Stimulated activated naive CD8-positive, alpha-beta T cell treated with anti-CD3 and anti-CD28 coated beads, Interleukin-15, Interleukin-2, amounts not matched to agents 100 U/mL and 50 U/mL, for 24 hours (primary cell): ENCODE data around the gene NUDT10.

ENCODE experiments used
- ATAC-seq: fragments of 150-1000 bp; cut with Tn5 transposase; one replicate; pipeline ENCODE4 v1.10.0; 2021
- DNase-seq: peaks from one replicate; pipeline ENCODE4 v3.0.0; 2021

Gene NUDT10

GRCh38 chrX:51332188-51332942, at the start of gene NUDT10:
NUDT10 (plus strand) TSS chrX:51332822; CDS start chrX:51332966, 144 bp downstream.
- ATAC-seq (peak; percentile 79), DNase-seq (peak; percentile 58)

DNA sequence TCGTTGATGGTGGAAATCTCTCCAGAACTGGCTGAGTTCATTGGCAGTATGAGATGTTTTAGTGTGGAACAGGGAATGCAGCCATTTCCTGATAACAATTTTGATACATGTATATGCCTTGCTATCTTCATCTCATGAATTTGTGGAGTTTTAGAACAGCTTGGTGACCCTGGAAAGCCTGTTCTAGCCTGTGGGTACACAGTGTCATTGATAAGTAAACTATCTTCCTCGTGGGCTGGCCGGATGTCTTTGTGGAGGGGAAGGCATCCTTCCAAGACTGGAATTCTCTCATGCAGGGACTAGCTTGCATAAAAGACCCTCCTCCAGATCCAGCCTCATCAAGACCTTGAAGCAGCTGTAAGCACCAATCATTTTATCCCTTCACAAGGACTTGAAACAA, 40.2 kb upstream of the NUDT10 start:
- no peak for ATAC-seq
- no peak for DNase-seq

- ATAC-seq (no peak), DNase-seq (no peak)
Observed at GRCh38 chrX:51296138-51296537, 36.5 kb upstream of the NUDT10 start.

DNA sequence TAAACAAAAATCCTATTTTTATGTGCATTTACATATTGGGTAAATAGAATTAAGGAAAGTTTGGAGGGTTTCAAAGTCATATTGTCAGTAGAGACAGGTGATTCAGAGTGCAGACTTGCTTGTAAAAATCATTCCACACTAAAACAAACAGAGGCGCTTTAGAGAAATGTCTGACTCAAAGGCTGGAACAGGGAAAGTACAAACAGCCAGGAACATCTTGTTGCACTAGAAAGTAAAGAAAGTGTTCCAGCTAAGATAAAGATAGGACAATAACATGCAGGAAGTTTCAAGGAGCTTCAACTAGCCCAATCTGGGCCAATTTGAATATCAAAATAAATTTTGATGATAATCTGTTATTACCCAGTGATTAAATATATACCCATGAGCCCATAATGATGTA, 16.4 kb upstream of the NUDT10 start:
- ATAC-seq (no peak), DNase-seq (no peak)

GRCh38 chrX:51332943-51333785, 542 bp downstream of the NUDT10 start:
- ATAC-seq (peak; percentile 29), DNase-seq (peak; percentile 5)

DNA sequence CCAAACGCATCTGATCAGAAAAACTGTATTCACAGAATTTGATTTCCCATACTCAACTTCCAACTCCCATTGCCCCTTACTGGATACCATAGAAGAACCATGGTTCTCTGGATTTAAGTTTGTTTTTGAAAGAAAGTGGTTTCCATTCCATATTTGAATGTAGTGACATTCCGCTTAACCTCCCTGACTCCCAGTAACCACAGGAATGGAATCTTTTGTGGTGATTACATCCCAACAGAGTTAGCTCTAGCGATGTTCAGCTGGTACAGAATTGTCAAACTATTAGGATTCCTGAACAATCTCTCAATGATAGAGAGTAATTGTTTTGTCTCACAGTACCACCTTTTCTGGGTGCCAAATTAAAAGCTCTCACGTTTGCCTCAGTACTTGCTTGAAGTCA, 1.7 kb downstream of the NUDT10 start:
- ATAC-seq, result no peak
- DNase-seq, result no peak

DNA sequence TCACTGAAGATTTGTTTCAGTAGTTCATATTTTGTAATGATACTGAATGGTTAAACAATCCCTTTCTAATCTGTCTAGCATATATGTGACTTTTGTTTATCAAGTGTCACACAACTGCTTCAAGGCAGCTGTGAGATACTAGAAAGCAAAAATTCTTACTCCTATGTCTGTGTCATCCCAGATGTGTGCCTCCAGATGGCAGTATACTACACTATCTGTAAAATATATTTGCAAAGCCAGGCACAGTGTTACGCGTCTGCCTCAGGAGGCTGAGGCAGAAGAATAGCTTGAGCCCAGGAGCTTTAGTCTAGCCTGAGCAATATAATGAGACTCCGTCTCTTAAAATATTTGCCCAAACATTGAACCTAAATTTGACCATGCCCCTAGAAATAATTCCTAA, 4.0 kb downstream of the NUDT10 start:
- ATAC-seq, result peak; percentile 45
- DNase-seq, result no peak

GRCh38 chrX:51361251-51361650, 28.6 kb downstream of the NUDT10 start:
- no peak for ATAC-seq

GRCh38 chrX:51376672-51377071, 44.0 kb downstream of the NUDT10 start:
- ATAC-seq (no peak), DNase-seq (no peak)

More at GRCh38 chrX:51361251-51361650, 28.6 kb downstream of the NUDT10 start:
- DNase-seq, result no peak
